Neural progenitor cell (in vitro differentiated cells): ENCODE measurements around the gene DND1. TPM values are rescaled to one million over a fixed set of nuclear protein-coding genes. Genes with fewer than 3 reads are reported as not detected.
A peak's percentile ranks its signal among the peaks of the same experiment; 100 is the strongest.
"Not testable (repeated sequence)": the region's sequence is repeated elsewhere in the genome, so short reads cannot be mapped to it uniquely, and the experiment has no call there.

Experiments
- DNase-seq: peaks from one replicate; pipeline ENCODE4 v3.0.0-alpha.2; 2016; ENCODE audit warnings: low spot score
- H2AFZ ChIP-seq: fragments of 200-600 bp; sonication (generic); replicated peaks from 2 replicates; pipeline ENCODE4 v1.6.1; 2016; ENCODE audit warnings: antibody characterized with exemption
- H3F3A ChIP-seq: fragments of 200-600 bp; sonication (generic); 2 replicates; pipeline ENCODE4 v1.6.1; 2016; ENCODE audit warnings: antibody characterized with exemption, low read depth
- H3K27ac ChIP-seq: fragments of 200-600 bp; sonication (generic); 2 replicates; pipeline ENCODE4 v1.5.1; 2016; ENCODE audit warnings: mild to moderate bottlenecking
- H3K27me3 ChIP-seq: fragments of 200-600 bp; sonication (generic); 2 replicates; pipeline ENCODE4 v1.6.1; 2016; ENCODE audit warnings: mild to moderate bottlenecking, moderate library complexity
- H3K36me3 ChIP-seq: fragments of 200-600 bp; sonication (generic); 2 replicates; pipeline ENCODE4 v1.5.1; 2016
- H3K4me1 ChIP-seq: fragments of 200-600 bp; sonication (generic); 2 replicates; pipeline ENCODE4 v1.6.1; 2016; ENCODE audit warnings: mixed run types
- H3K4me2 ChIP-seq: fragments of 200-600 bp; sonication (generic); 2 replicates; pipeline ENCODE4 v1.6.1; 2016
- H3K4me3 ChIP-seq: fragments of 200-600 bp; sonication (generic); 2 replicates; pipeline ENCODE4 v1.5.1; 2016
- H3K79me2 ChIP-seq: fragments of 200-600 bp; sonication (generic); 2 replicates; pipeline ENCODE4 v1.6.1; 2016; ENCODE audit warnings: low read depth
- H3K9ac ChIP-seq: fragments of 200-600 bp; sonication (generic); 2 replicates; pipeline ENCODE4 v1.6.1; 2016
- H3K9me3 ChIP-seq: fragments of 200-600 bp; sonication (generic); 2 replicates; pipeline ENCODE4 v1.5.1; 2016; ENCODE audit warnings: low read depth
- H4K20me1 ChIP-seq: fragments of 200-600 bp; sonication (generic); 2 replicates; pipeline ENCODE4 v1.6.1; 2016; ENCODE audit warnings: low read depth
- H3K27ac Mint-ChIP-seq: 3 replicates; pipeline ENCODE4 v1.8.0; 2021; ENCODE audit warnings: mixed read lengths
- H3K27me3 Mint-ChIP-seq: 2 replicates; pipeline ENCODE4 v1.8.0; 2022; ENCODE audit warnings: low read depth, mild to moderate bottlenecking, inconsistent platforms, moderate library complexity, mixed read lengths; ENCODE audit not compliant: insufficient read depth
- H3K36me3 Mint-ChIP-seq: 3 replicates; pipeline ENCODE4 v1.8.0; 2021; ENCODE audit warnings: mixed read lengths
- H3K4me1 Mint-ChIP-seq: 3 replicates; pipeline ENCODE4 v1.8.0; 2021; ENCODE audit warnings: mixed read lengths
- H3K4me3 Mint-ChIP-seq: 3 replicates; pipeline ENCODE4 v1.8.0; 2021; ENCODE audit warnings: mild to moderate bottlenecking, moderate library complexity, mixed read lengths
- H3K9me3 Mint-ChIP-seq: 3 replicates; pipeline ENCODE4 v1.8.0; 2020; ENCODE audit warnings: mixed read lengths
- CTCF ChIP-seq: fragments of 200-600 bp; sonication (generic); IDR thresholded peaks from 2 replicates; pipeline ENCODE4 v1.5.1; 2017; ENCODE audit warnings: antibody characterized with exemption, mild to moderate bottlenecking
- EZH2 ChIP-seq: fragments of 200-600 bp; sonication (generic); IDR thresholded peaks from 2 replicates; pipeline ENCODE4 v1.6.1; 2017; ENCODE audit warnings: antibody characterized with exemption, mild to moderate bottlenecking, moderate library complexity
- EZH2phosphoT487 ChIP-seq: fragments of 200-600 bp; sonication (generic); IDR thresholded peaks from 2 replicates; pipeline ENCODE4 v1.6.1; 2017; ENCODE audit warnings: antibody characterized with exemption
- total RNA-seq: library from RNA; depleted of rRNA; stranded (reverse); fragments of >200 nt; gene quantifications from 2 replicates; pipeline ENCODE4 v1.2.3, GENCODE V29; 2015; ENCODE audit warnings: low replicate concordance

The DND1 gene
- total RNA-seq, 1 donor from 2014 or later = 0.37 TPM

DNA sequence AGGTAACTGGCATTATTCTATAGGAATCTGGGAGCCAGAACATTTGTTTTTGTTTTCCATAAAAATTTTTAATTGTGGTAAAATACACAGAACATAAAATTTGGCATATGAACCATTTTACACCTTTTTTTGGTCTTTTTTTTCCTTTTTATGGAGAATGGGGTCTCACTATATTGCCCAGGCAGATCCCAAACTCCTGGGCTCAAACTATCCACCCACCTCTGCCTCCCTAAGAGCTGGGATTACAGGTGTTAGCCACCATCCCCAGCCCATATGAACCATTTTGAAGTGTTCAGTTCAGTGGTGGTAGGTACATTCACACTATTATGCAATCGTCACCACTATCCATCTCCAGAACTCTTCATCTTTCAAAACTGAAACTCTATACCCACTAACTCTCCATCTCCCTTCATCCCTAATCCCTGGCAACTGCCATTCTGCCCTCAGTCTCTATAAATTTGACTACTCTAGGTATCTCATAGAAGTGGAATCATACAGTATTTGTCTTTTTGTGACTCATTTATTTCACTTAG lies 40.3 kb upstream of the DND1 start:
- no peaks in the 10 kb centered on the region for H4K20me1 ChIP-seq
- no peak overlapping the region for H3K9ac ChIP-seq
- peaks cover 2% of the 10 kb centered on the region for H3K36me3 Mint-ChIP-seq
- peaks cover 10% of the 10 kb centered on the region for H3K27me3 Mint-ChIP-seq
- H3F3A ChIP-seq = peaks cover 7% of the 10 kb centered on the region
- DNase-seq = no peak
- no peak overlapping the region for H3K4me3 Mint-ChIP-seq
- peaks cover 27% of the 10 kb centered on the region for H3K27me3 ChIP-seq
- H3K4me1 ChIP-seq = no peaks in the 10 kb centered on the region
- no peaks in the 10 kb centered on the region for H3K79me2 ChIP-seq
- no peak overlapping the region for H3K4me2 ChIP-seq
- H3K4me1 Mint-ChIP-seq = peaks cover 14% of the 10 kb centered on the region
- no peak overlapping the region for H2AFZ ChIP-seq
- H3K27ac ChIP-seq = no peak overlapping the region
- H3K9me3 Mint-ChIP-seq = peaks cover 4% of the 10 kb centered on the region
- no peak overlapping the region for H3K4me3 ChIP-seq
- TF ChIP-seq CTCF (no peak), EZH2 (no peak), EZH2phosphoT487 (no peak)
- H3K36me3 ChIP-seq = no peaks in the 10 kb centered on the region
- H3K27ac Mint-ChIP-seq = no peak overlapping the region
- no peaks in the 10 kb centered on the region for H3K9me3 ChIP-seq

- Mint-ChIP-seq H3K4me3 (peak overlapping the region; percentile 92), H3K36me3 (peaks cover 2% of the 10 kb centered on the region), H3K27me3 (peaks cover 10% of the 10 kb centered on the region), H3K27ac (no peak overlapping the region), H3K9me3 (peaks cover 4% of the 10 kb centered on the region), H3K4me1 (peaks cover 14% of the 10 kb centered on the region)
- H3K9ac ChIP-seq = no peak overlapping the region
- H3K79me2 ChIP-seq = no peaks in the 10 kb centered on the region
- TF ChIP-seq CTCF = no peak
- peaks cover 27% of the 10 kb centered on the region for H3K27me3 ChIP-seq
- no peaks in the 10 kb centered on the region for H4K20me1 ChIP-seq
- peak overlapping the region; percentile 72 for H3K4me2 ChIP-seq
- DNase-seq = no peak
- no peak overlapping the region for H2AFZ ChIP-seq
- peaks cover 11% of the 10 kb centered on the region for H3F3A ChIP-seq
- no peaks in the 10 kb centered on the region for H3K9me3 ChIP-seq
- H3K4me3 ChIP-seq = no peak overlapping the region
- H3K4me1 ChIP-seq = no peaks in the 10 kb centered on the region
- H3K36me3 ChIP-seq = no peaks in the 10 kb centered on the region
- no peak overlapping the region for H3K27ac ChIP-seq
These were observed 38.4 kb upstream of the DND1 start for GRCh38 chr5:140711794-140712193.

DNA sequence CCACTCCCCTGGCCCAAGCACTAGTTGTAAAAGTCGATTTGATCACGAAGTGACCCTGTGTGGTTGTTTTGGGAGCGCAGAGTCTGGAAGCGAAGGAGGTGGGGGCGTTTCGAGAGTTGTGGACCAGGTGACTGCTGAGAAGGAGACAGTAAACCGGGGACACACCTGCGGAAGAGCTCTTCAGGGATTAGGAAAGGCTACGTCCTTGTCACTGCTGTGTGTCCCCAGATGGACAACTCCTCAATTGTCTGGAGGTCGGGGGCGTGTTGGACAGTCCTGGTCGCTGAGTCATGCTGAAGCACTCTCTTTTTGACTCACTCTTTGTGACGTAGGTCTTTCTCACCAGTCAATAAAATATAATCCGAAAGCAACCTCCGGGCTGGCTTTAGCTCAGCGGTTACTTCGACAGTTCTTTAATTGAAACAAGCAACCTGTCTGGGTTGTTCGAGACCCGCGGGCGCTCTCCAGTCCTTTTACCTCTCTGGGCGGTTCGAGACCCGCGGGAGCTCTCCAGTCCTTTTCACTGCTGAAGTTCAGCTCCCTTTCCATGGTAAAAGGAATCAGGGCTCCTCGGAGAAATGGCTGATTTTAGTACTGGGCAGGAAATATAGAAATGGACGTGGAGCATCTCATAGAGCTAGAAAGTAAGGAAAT lies 37.6 kb upstream of the DND1 start:
- H3K4me3 ChIP-seq = peak overlapping the region; percentile 51
- H3K9me3 ChIP-seq = no peaks in the 10 kb centered on the region
- Mint-ChIP-seq H3K4me3 (peak overlapping the region; percentile 92), H3K9me3 (peaks cover 4% of the 10 kb centered on the region), H3K36me3 (peaks cover 7% of the 10 kb centered on the region), H3K27me3 (peaks cover 12% of the 10 kb centered on the region), H3K27ac (peak overlapping the region; percentile 94), H3K4me1 (peaks cover 14% of the 10 kb centered on the region)
- peak; percentile 80 for DNase-seq
- H3K27me3 ChIP-seq = peaks cover 27% of the 10 kb centered on the region
- H3K27ac ChIP-seq = no peak overlapping the region
- H3K4me1 ChIP-seq = no peaks in the 10 kb centered on the region
- H3F3A ChIP-seq = peaks cover 15% of the 10 kb centered on the region
- no peaks in the 10 kb centered on the region for H4K20me1 ChIP-seq
- peaks cover 4% of the 10 kb centered on the region for H3K36me3 ChIP-seq
- H3K79me2 ChIP-seq = no peaks in the 10 kb centered on the region
- H2AFZ ChIP-seq = peak overlapping the region; percentile 58
- TF ChIP-seq EZH2 (no peak), EZH2phosphoT487 (no peak)
- no peak overlapping the region for H3K9ac ChIP-seq
- peak overlapping the region; percentile 72 for H3K4me2 ChIP-seq

DNA sequence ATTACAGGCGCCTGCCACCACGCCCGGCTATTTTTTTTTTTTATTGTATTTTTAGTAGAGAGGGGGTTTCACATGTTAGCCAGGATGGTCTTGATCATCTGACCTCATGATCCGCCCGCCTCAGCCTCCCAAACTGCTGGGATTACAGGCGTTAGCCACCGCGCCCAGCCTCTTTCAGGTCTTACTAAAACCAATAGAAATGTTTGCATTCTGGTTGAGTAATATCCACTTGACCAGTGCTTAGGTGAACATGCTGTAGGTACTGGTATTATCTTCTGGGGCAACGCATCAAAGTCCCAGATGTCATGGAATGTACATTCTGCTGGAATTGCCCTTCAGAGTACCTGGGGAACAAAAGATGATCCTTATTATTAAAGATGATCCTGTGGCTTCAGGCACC lies 35.4 kb upstream of the DND1 start:
- not testable (repeated sequence) for H3K4me3 Mint-ChIP-seq, H3K9me3 Mint-ChIP-seq, H3K4me2 ChIP-seq, H3K27ac ChIP-seq, H2AFZ ChIP-seq, DNase-seq, H3K4me3 ChIP-seq, H3K27ac Mint-ChIP-seq, H3K4me1 ChIP-seq, H3K9me3 ChIP-seq, H3K9ac ChIP-seq, H3K79me2 ChIP-seq, H4K20me1 ChIP-seq
- Histone ChIP-seq H3F3A (peaks cover 15% of the 10 kb centered on the region), H3K27me3 (peaks cover 27% of the 10 kb centered on the region), H3K36me3 (peaks cover 12% of the 10 kb centered on the region)
- Mint-ChIP-seq H3K36me3 (peaks cover 20% of the 10 kb centered on the region), H3K4me1 (peaks cover 14% of the 10 kb centered on the region), H3K27me3 (peaks cover 13% of the 10 kb centered on the region)
